GM18498 (cell line): Measurements from ENCODE around the gene KDM4B.

ENCODE experiments used
- ATAC-seq: cut with Tn5 transposase; IDR thresholded peaks from one replicate; pipeline ENCODE4 v1.9.1; 2021; ENCODE audit warnings: mild to moderate bottlenecking, moderate library complexity; ENCODE audit not compliant: unreplicated experiment

The KDM4B gene

DNA sequence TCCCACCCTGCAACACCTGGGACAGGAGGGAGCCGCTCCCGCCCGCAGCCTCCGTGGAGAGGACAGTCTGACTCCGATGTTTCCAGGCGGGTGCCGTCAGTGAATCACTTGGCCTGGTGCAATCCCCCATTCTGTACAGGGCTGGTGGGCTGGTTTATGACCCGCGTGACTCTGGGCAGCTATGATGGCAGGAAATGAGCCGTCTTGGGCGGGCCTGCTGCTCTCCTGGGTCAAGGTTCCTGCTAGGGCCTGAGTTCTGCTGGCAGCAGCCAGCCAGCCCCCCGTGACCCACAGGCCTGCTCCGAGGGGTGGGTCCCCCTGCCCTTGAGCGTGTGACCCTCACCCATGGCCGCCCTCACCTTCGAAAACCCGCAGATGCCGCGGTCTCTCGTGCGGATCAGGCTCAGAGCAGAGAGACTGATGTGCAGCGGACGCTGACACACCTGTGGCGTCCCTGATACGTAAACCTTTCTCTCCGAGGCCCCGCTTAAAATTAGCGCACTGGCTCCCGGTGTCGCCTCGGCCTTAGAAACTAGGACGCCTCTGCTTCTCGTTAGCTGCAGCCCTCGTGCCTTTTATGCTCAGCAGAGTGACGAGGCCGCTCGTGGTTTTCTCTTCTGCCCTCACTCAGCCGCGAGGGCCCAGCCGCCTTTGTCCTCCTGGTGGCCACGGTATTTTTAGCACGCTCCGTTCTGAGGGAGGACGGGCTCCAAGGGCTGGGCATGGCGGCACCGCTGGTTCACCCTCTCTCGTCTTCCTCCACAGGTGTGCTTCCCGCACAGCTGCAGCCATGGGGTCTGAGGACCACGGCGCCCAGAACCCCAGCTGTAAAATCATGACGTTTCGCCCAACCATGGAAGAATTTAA is 63.4 kb downstream of the KDM4B start:
- ATAC-seq, result no peak

- no peak for ATAC-seq
These were observed 66.3 kb downstream of the KDM4B start for GRCh38 chr19:5035105-5035761.

GRCh38 chr19:5035793-5036697 is 67.1 kb downstream of the KDM4B start:
- no peak for ATAC-seq

- ATAC-seq, result no peak
These were observed 68.0 kb downstream of the KDM4B start for GRCh38 chr19:5036698-5037563.

- no peak for ATAC-seq
These were observed 69.0 kb downstream of the KDM4B start for GRCh38 chr19:5037936-5038335.

GRCh38 chr19:5038631-5039271 is 69.8 kb downstream of the KDM4B start:
- no peak for ATAC-seq

DNA sequence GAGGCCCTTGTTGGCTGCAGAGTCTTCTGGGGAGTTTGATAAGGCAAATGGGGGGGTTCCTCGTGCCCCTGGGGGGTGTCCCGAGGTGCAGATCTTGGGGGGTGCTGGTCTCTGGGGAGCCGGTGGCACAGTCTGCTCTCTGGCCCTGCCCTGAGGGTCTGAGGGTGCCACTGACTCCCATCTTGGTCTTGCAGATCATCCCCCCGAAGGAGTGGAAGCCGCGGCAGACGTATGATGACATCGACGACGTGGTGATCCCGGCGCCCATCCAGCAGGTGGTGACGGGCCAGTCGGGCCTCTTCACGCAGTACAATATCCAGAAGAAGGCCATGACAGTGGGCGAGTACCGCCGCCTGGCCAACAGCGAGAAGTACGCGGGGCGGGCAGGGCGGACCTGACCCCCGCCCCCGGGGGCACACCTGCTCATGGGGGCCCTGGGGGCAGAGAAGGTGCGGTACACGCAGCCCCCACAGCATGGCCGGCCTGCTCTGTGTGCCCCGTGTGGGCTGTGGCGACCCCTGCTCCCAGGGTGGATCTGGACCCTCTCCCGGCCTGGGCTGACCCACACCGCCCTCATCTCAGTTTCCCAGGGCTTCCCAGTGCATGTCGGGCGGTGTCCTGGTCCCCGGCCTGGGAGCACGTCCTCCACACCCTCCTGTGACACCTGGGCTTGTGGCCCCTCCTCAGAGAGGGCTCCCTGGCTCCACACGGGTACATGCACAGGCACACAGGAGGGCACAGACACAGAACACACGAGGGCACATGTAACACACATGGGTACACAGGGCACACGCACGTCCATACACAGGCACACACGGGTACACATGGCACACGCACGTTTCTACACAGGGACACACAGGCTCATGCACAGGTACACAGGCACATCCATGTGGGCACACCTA is 71.0 kb downstream of the KDM4B start:
- ATAC-seq, result no peak

DNA sequence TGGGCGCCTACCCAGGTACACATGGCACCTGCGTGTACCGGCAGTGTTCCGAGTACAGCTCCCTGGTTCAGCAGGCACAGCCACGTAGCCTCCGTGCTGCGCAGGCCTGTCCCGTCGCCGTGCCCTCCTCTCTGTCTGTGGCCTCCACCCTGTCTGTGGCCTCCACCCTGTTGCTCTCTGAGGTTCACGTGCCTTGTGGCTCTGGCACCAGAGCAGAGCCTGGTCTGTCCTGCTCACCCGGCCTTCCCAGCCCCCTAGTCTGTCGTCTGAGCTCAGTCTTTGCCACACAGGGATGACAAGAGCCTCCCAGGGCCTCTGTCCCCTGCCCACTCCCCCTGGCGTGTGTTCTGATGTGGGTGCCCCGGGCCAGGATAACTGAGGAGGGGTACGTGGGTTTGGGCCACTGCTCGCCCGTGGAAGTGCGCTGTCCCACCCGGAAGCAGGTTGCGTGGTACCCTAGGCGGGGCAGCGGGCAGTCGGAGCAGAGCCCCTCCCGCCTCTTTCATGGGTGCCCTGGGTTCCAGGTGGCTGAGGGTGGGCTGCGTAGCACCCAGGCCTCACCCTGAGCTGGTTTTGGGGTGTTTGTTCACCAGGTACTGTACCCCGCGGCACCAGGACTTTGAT is 71.7 kb downstream of the KDM4B start:
- no peak for ATAC-seq

GRCh38 chr19:5041168-5041912 is 72.4 kb downstream of the KDM4B start:
- ATAC-seq, result no peak

DNA sequence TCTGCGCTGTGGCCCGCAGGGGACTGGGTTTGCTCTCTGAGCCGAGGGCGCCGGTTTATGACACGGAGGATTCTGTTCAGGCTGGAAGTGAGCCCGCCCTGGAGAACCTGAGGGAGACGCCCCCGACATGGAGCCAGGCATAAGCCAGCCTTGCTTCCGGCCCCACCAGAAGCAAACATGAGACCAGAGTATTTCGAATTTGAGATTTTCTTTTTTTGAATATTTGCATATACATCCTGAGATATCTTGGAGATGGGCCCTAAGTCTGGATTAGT is 72.9 kb downstream of the KDM4B start:
- no peak for ATAC-seq

GRCh38 chr19:5042556-5042955 is 73.6 kb downstream of the KDM4B start:
- no peak for ATAC-seq

- ATAC-seq, result no peak
These were observed 76.1 kb downstream of the KDM4B start for GRCh38 chr19:5045029-5045428.

DNA sequence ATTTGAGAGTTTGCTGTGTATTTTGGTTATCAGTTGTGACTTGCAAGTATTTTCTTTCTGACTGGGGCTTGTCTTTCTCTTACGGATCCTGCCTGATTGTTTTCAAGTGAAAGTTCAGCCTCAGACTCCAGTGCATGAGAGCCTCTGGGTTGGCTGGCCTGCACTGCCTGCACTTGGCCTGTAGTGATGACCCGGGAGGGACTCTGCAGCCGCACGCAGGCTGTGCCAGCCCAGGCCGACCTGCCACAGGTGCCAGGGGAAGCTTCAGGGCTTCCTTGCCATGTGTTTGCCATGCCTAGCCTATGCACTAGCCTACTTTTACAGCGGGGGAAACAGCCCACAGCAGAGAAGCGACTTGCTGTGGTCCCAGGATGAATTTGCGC is 77.0 kb downstream of the KDM4B start:
- no peak for ATAC-seq

- no peak for ATAC-seq
These were observed 77.6 kb downstream of the KDM4B start for GRCh38 chr19:5046339-5047039.

- ATAC-seq, result no peak
These were observed 78.5 kb downstream of the KDM4B start for GRCh38 chr19:5047251-5047935.

DNA sequence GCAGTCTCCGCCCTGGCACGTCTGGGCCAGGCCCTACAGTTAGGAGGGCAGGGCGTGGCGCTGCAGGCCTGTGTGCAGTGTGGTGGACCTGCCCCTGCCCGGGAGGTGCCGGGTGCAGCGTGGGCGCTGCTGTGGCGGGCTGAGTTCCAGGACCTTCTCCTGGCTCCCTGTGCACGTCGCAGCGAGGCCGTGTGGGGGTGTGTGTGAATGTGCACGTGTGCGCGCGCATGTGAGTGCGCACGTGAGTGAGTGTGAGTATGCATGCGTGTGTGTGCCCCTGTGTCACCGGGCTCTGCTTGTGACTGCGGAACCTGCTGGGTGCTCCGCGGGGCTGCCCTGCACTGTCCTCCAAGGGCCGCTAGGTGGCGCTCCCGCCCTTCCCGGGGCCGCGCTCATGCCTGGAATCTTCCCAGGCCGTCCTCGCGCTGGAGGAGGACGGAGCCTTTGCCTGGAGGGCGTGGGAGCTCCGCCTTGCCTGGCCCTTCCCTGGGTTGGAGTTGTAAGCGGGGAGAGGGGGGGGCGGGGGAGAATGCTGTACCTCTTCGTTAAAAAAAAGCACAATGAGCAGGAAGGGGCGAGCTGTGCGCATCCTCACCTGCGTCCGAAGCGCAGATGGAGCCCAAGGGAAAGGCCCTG is 79.3 kb downstream of the KDM4B start:
- no peak for ATAC-seq
